ENCODE results near the gene TBC1D22A. TPM values are rescaled to one million over a fixed set of nuclear protein-coding genes. Genes with fewer than 3 reads are reported as not detected.

The TBC1D22A gene
- total and polyA plus RNA-seq, 2 experiments from 2014 or later, result 16.6 to 18.5 TPM

GRCh38 chr22:47125603-47126002 lies 363.2 kb downstream of the TBC1D22A start:
- Histone ChIP-seq H3K4me1 (ENCODE audit: low read depth) (no peaks in the 10 kb centered on the region), H3K4me3 (no peak overlapping the region), H3K9me3 (ENCODE audit: low read depth) (no peaks in the 10 kb centered on the region), H3K36me3 (no peaks in the 10 kb centered on the region), H3K27ac (no peak overlapping the region), H3K27me3 (no peaks in the 10 kb centered on the region)
- peak in 1 of 2 donors; percentile 15 for DNase-seq (ENCODE audit: low read depth in 1 of 2, low spot score in 1 of 2)
- peak; percentile 32 for TF ChIP-seq CTCF (IDR thresholded peaks at IDR 0.05; ENCODE audit: low read depth, low read length)

DNA sequence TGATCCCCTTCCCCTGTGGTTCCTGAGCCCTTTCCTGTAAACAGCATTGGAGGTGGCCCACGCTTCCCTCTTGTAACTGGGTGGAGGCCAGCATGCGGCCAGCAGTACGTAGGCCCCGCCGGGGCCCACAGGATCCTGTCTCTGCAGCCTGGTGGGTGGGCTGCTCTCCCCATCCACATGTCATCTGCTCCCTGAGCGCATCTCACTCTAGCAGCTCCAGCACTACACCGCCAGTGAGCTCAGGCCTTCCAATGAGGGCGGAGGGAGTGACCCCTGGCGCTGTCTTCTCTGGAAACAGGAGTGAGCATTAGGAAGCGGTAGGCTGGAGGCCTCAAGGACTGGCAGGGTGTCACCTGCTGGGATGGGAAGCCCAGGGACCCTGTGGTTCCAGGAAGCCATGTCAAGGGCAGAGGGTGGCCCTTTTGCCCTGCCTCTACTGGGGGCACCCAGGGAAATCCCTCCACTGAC lies 363.9 kb downstream of the TBC1D22A start:
- Histone ChIP-seq H3K36me3 (no peaks in the 10 kb centered on the region), H3K4me3 (no peak overlapping the region), H3K27me3 (no peaks in the 10 kb centered on the region), H3K27ac (no peak overlapping the region), H3K4me1 (ENCODE audit: low read depth) (no peaks in the 10 kb centered on the region), H3K9me3 (ENCODE audit: low read depth) (no peaks in the 10 kb centered on the region)
- no peak for DNase-seq (ENCODE audit: low read depth in 1 of 2, low spot score in 1 of 2)
- TF ChIP-seq CTCF (IDR thresholded peaks at IDR 0.05; ENCODE audit: low read depth, low read length), result no peak

GRCh38 chr22:47127441-47127871 lies 365.0 kb downstream of the TBC1D22A start:
- Histone ChIP-seq H3K27me3 (no peaks in the 10 kb centered on the region), H3K27ac (no peak overlapping the region), H3K36me3 (no peaks in the 10 kb centered on the region), H3K4me1 (ENCODE audit: low read depth) (no peaks in the 10 kb centered on the region), H3K9me3 (ENCODE audit: low read depth) (no peaks in the 10 kb centered on the region), H3K4me3 (no peak overlapping the region)
- TF ChIP-seq CTCF (IDR thresholded peaks at IDR 0.05; ENCODE audit: low read depth, low read length), result no peak
- no peak for DNase-seq (ENCODE audit: low read depth in 1 of 2, low spot score in 1 of 2)

GRCh38 chr22:47128216-47128615 lies 365.8 kb downstream of the TBC1D22A start:
- TF ChIP-seq CTCF (IDR thresholded peaks at IDR 0.05; ENCODE audit: low read depth, low read length), result no peak
- no peaks in the 10 kb centered on the region for H3K9me3 ChIP-seq (ENCODE audit: low read depth)

GRCh38 chr22:47128622-47129215 lies 366.3 kb downstream of the TBC1D22A start:
- H3K36me3 ChIP-seq, result no peaks in the 10 kb centered on the region
- no peak for TF ChIP-seq CTCF (IDR thresholded peaks at IDR 0.05; ENCODE audit: low read depth, low read length)
- no peaks in the 10 kb centered on the region for H3K27me3 ChIP-seq
- DNase-seq (ENCODE audit: low read depth in 1 of 2, low spot score in 1 of 2), result no peak
- no peak overlapping the region for H3K4me3 ChIP-seq
- no peak overlapping the region for H3K27ac ChIP-seq
- no peaks in the 10 kb centered on the region for H3K4me1 ChIP-seq (ENCODE audit: low read depth)
- H3K9me3 ChIP-seq (ENCODE audit: low read depth), result no peaks in the 10 kb centered on the region

More at GRCh38 chr22:47128216-47128615, 365.8 kb downstream of the TBC1D22A start:
- no peak overlapping the region for H3K27ac ChIP-seq
- H3K27me3 ChIP-seq, result no peaks in the 10 kb centered on the region
- no peak overlapping the region for H3K4me3 ChIP-seq
- H3K4me1 ChIP-seq (ENCODE audit: low read depth), result no peaks in the 10 kb centered on the region
- no peak for DNase-seq (ENCODE audit: low read depth in 1 of 2, low spot score in 1 of 2)
- H3K36me3 ChIP-seq, result no peaks in the 10 kb centered on the region

Data from cardiac muscle cell (in vitro differentiated cells and primary cell).